Activated naive CD4-positive, alpha-beta T cell treated with Interleukin-2 at 50 U/mL for 16 hours (primary cell): ENCODE data around the gene UBE3B.

Experiments
- DNase-seq: peaks from one replicate; pipeline ENCODE4 v3.0.0-alpha.2; 2020

The UBE3B gene

GRCh38 chr12:109475121-109475520 lies 2.3 kb upstream of the UBE3B start:
- no peak for DNase-seq

- no peak for DNase-seq
Measured at GRCh38 chr12:109475993-109476806, 1.2 kb upstream of the UBE3B start.

- no peak for DNase-seq
Measured at GRCh38 chr12:109476807-109477184, 638 bp upstream of the UBE3B start.

- no peak for DNase-seq
Measured at GRCh38 chr12:109477963-109478315, 505 bp downstream of the UBE3B start.

- DNase-seq = no peak
Measured at GRCh38 chr12:109479761-109480160, 2.3 kb downstream of the UBE3B start.

- no peak for DNase-seq
Measured at GRCh38 chr12:109480356-109480755, 2.9 kb downstream of the UBE3B start.

GRCh38 chr12:109481863-109482262 lies 4.4 kb downstream of the UBE3B start:
- no peak for DNase-seq

- no peak for DNase-seq
Measured at GRCh38 chr12:109482491-109482890, 5.1 kb downstream of the UBE3B start.

GRCh38 chr12:109482894-109483293 lies 5.5 kb downstream of the UBE3B start:
- DNase-seq = no peak

- DNase-seq = no peak
Measured at GRCh38 chr12:109483346-109483745, 5.9 kb downstream of the UBE3B start.

- DNase-seq = no peak
Measured at GRCh38 chr12:109485201-109485600, 7.8 kb downstream of the UBE3B start.

- DNase-seq = no peak
Measured at GRCh38 chr12:109487181-109488050, 10.0 kb downstream of the UBE3B start.

GRCh38 chr12:109488051-109488665 lies 10.7 kb downstream of the UBE3B start:
- DNase-seq = no peak

GRCh38 chr12:109489016-109489954 lies 11.9 kb downstream of the UBE3B start:
- no peak for DNase-seq

GRCh38 chr12:109489955-109490565 lies 12.6 kb downstream of the UBE3B start:
- DNase-seq = no peak

GRCh38 chr12:109491671-109492070 lies 14.2 kb downstream of the UBE3B start:
- DNase-seq = no peak

- DNase-seq = no peak
Measured at GRCh38 chr12:109492371-109492770, 14.9 kb downstream of the UBE3B start.

GRCh38 chr12:109493090-109493489 lies 15.7 kb downstream of the UBE3B start:
- DNase-seq = no peak

GRCh38 chr12:109493938-109494337 lies 16.5 kb downstream of the UBE3B start:
- no peak for DNase-seq

- no peak for DNase-seq
Measured at GRCh38 chr12:109494348-109494881, 17.0 kb downstream of the UBE3B start.

- no peak for DNase-seq
Measured at GRCh38 chr12:109495012-109495411, 17.6 kb downstream of the UBE3B start.

GRCh38 chr12:109496306-109496705 lies 18.9 kb downstream of the UBE3B start:
- no peak for DNase-seq
